Colonic mucosa (tissue), 4 donors: Measurements from ENCODE around the gene PIK3AP1. TPM values are rescaled to one million over a fixed set of nuclear protein-coding genes. Genes with fewer than 3 reads are reported as not detected.

Experiments
- DNase-seq: peaks from one replicate; pipeline ENCODE4 v3.0.0-alpha.2; 2020
- H3K27ac ChIP-seq: fragments of 200-600 bp; one replicate; pipeline ENCODE4 v1.8.0; 2021
- H3K27me3 ChIP-seq: fragments of 200-600 bp; one replicate; pipeline ENCODE4 v1.8.0; 2021
- H3K36me3 ChIP-seq: fragments of 200-600 bp; one replicate; pipeline ENCODE4 v1.8.0; 2021
- H3K4me1 ChIP-seq: fragments of 200-600 bp; one replicate; pipeline ENCODE4 v1.8.0; 2021; ENCODE audit warnings: mild to moderate bottlenecking
- H3K4me3 ChIP-seq: fragments of 200-600 bp; one replicate; pipeline ENCODE4 v1.8.0; 2021
- H3K9ac ChIP-seq, 2 donors: one replicate each; pipeline ENCODE4 v1.7.0; 2013; ENCODE audit warnings: control low read depth in 2 of 2, low read depth in 2 of 2, low read length in 2 of 2
- H3K9me3 ChIP-seq: fragments of 200-600 bp; one replicate; pipeline ENCODE4 v1.8.0; 2021
- CTCF ChIP-seq: fragments of 200-600 bp; IDR thresholded peaks from one replicate; pipeline ENCODE4 v1.8.0; 2022; ENCODE audit warnings: antibody characterized with exemption, mild to moderate bottlenecking
- intact Hi-C: fragments of 100-400 bp; cut with DNase I; formaldehyde crosslinking; loops from one replicate; pipeline ENCODE4 v1.14.1; 2022
- total RNA-seq, 2 donors: library from RNA; stranded (reverse); fragmentation: NEBNext Ultra II Directional in 1 of 2; extraction: Animal tissue kit (Norgen Biotek cat#: 25700) in 1 of 2; gene quantifications; one replicate each; pipeline ENCODE4 v1.2.1, GENCODE V29; 2021
- donor health status: healthy.
- donor health status: DM: no; HTN: no; CAD: no.
- donor health status: DM: no; HTN: no; CAD: no.

The PIK3AP1 gene
- total RNA-seq, 2 donors from 2014 or later: 10.9 to 12.4 TPM

GRCh38 chr10:96650958-96651357 lies 69.4 kb downstream of the PIK3AP1 start:
- no peak for TF ChIP-seq CTCF
- H3K27ac ChIP-seq: no peak overlapping the region
- no peaks in the 10 kb centered on the region for H3K36me3 ChIP-seq
- no peak overlapping the region for H3K4me3 ChIP-seq
- intact Hi-C loops: no loop called here
- no peaks in the 10 kb centered on the region for H3K27me3 ChIP-seq
- DNase-seq: no peak
- H3K9me3 ChIP-seq: no peaks in the 10 kb centered on the region
- no peak overlapping the region for H3K9ac ChIP-seq
- H3K4me1 ChIP-seq: no peaks in the 10 kb centered on the region

GRCh38 chr10:96648297-96648696 lies 72.0 kb downstream of the PIK3AP1 start:
- no peaks in the 10 kb centered on the region for H3K27me3 ChIP-seq
- DNase-seq: no peak
- no peak for TF ChIP-seq CTCF
- no peaks in the 10 kb centered on the region for H3K4me1 ChIP-seq
- H3K9ac ChIP-seq: no peak overlapping the region
- H3K36me3 ChIP-seq: no peaks in the 10 kb centered on the region
- no peak overlapping the region for H3K4me3 ChIP-seq
- no peaks in the 10 kb centered on the region for H3K9me3 ChIP-seq
- no peak overlapping the region for H3K27ac ChIP-seq
- intact Hi-C loops: loop anchor here (10.0 kb wide), 1 partner anchor 67 kb away; no protein-coding TSS in a partner anchor

- intact Hi-C loops: loop anchor here (10.0 kb wide), 1 partner anchor 67 kb away; no protein-coding TSS in a partner anchor
- H3K9ac ChIP-seq: no peak overlapping the region
- no peak for DNase-seq
- H3K9me3 ChIP-seq: no peaks in the 10 kb centered on the region
- TF ChIP-seq CTCF: no peak
- H3K4me1 ChIP-seq: no peaks in the 10 kb centered on the region
- H3K4me3 ChIP-seq: no peak overlapping the region
- no peaks in the 10 kb centered on the region for H3K36me3 ChIP-seq
- no peaks in the 10 kb centered on the region for H3K27me3 ChIP-seq
- H3K27ac ChIP-seq: no peak overlapping the region
These were observed 72.8 kb downstream of the PIK3AP1 start for GRCh38 chr10:96647466-96647865.

GRCh38 chr10:96646751-96647166 lies 73.6 kb downstream of the PIK3AP1 start:
- Histone ChIP-seq H3K27me3 (no peaks in the 10 kb centered on the region), H3K9ac (no peak overlapping the region), H3K4me3 (no peak overlapping the region), H3K9me3 (no peaks in the 10 kb centered on the region), H3K36me3 (no peaks in the 10 kb centered on the region), H3K4me1 (no peaks in the 10 kb centered on the region), H3K27ac (no peak overlapping the region)
- TF ChIP-seq CTCF: no peak
- intact Hi-C loops: loop anchor here (10.0 kb wide), 1 partner anchor 68 kb away; no protein-coding TSS in a partner anchor
- no peak for DNase-seq

- no peak overlapping the region for H3K27ac ChIP-seq
These were observed 74.0 kb downstream of the PIK3AP1 start for GRCh38 chr10:96646301-96646700.

More at GRCh38 chr10:96646301-96646700, 74.0 kb downstream of the PIK3AP1 start:
- Histone ChIP-seq H3K36me3 (no peaks in the 10 kb centered on the region), H3K9ac (no peak overlapping the region), H3K27me3 (no peaks in the 10 kb centered on the region), H3K9me3 (no peaks in the 10 kb centered on the region), H3K4me1 (no peaks in the 10 kb centered on the region), H3K4me3 (no peak overlapping the region)
- no peak for TF ChIP-seq CTCF
- DNase-seq: no peak
- intact Hi-C loops: loop anchor here (10.0 kb wide), 1 partner anchor 68 kb away; no protein-coding TSS in a partner anchor
